Forelimb muscle (tissue), 1 donor: Measurements from ENCODE around the gene KDM4B. TPM values are rescaled to one million over a fixed set of nuclear protein-coding genes. Genes with fewer than 3 reads are reported as not detected.

Experiments
- DNase-seq: peaks from one replicate; pipeline ENCODE4 v3.0.0-alpha.2; 2013; ENCODE audit warnings: low read depth
- polyA plus RNA-seq: library from polyadenylated mRNA; unstranded; fragments of 120-200 nt; gene quantifications from one replicate; pipeline ENCODE4 v1.2.1, GENCODE V29; 2013; ENCODE audit not compliant: insufficient read length

KDM4B gene
- polyA plus RNA-seq, 1 donor = 19.8 TPM

- no peak for DNase-seq
Measured at GRCh38 chr19:5103812-5104410, 135.0 kb downstream of the KDM4B start.

GRCh38 chr19:5104871-5105351 is 136.0 kb downstream of the KDM4B start:
- no peak for DNase-seq

GRCh38 chr19:5106191-5106726 is 137.3 kb downstream of the KDM4B start:
- DNase-seq = no peak

GRCh38 chr19:5106971-5107370 is 138.1 kb downstream of the KDM4B start:
- DNase-seq = no peak

- DNase-seq = no peak
Measured at GRCh38 chr19:5107432-5108122, 138.7 kb downstream of the KDM4B start.

GRCh38 chr19:5108123-5108596 is 139.2 kb downstream of the KDM4B start:
- no peak for DNase-seq

GRCh38 chr19:5108866-5109265 is 140.0 kb downstream of the KDM4B start:
- no peak for DNase-seq

- no peak for DNase-seq
Measured at GRCh38 chr19:5109560-5109959, 140.6 kb downstream of the KDM4B start.

GRCh38 chr19:5110546-5110945 is 141.6 kb downstream of the KDM4B start:
- no peak for DNase-seq

- DNase-seq = no peak
Measured at GRCh38 chr19:5111051-5111450, 142.1 kb downstream of the KDM4B start.

- DNase-seq = no peak
Measured at GRCh38 chr19:5112175-5112574, 143.3 kb downstream of the KDM4B start.

GRCh38 chr19:5112681-5113575 is 144.0 kb downstream of the KDM4B start:
- no peak for DNase-seq

- DNase-seq = no peak
Measured at GRCh38 chr19:5113633-5114586, 145.0 kb downstream of the KDM4B start.

- DNase-seq = no peak
Measured at GRCh38 chr19:5114727-5115126, 145.8 kb downstream of the KDM4B start.

- no peak for DNase-seq
Measured at GRCh38 chr19:5115351-5115750, 146.4 kb downstream of the KDM4B start.

- DNase-seq = no peak
Measured at GRCh38 chr19:5115771-5116202, 146.9 kb downstream of the KDM4B start.

GRCh38 chr19:5116292-5116691 is 147.4 kb downstream of the KDM4B start:
- no peak for DNase-seq

GRCh38 chr19:5117421-5117820 is 148.5 kb downstream of the KDM4B start:
- no peak for DNase-seq

- DNase-seq = no peak
Measured at GRCh38 chr19:5118026-5118425, 149.1 kb downstream of the KDM4B start.

GRCh38 chr19:5119297-5119998 is 150.5 kb downstream of the KDM4B start:
- DNase-seq = no peak
